Measurements from ENCODE around the gene WIF1.

WIF1 gene

GRCh38 chr12:65122703-65123102 lies 1.6 kb upstream of the WIF1 start:
- no peak for DNase-seq (ENCODE audit: low read depth)

- no peak for DNase-seq (ENCODE audit: low read depth)
Measured at GRCh38 chr12:65121956-65122469, 908 bp upstream of the WIF1 start.

- DNase-seq (ENCODE audit: low read depth), result no peak
Measured at GRCh38 chr12:65119063-65119462, 2.0 kb downstream of the WIF1 start.

- no peak for DNase-seq (ENCODE audit: low read depth)
Measured at GRCh38 chr12:65113621-65114035, 7.5 kb downstream of the WIF1 start.

GRCh38 chr12:65106948-65107347 lies 14.2 kb downstream of the WIF1 start:
- no peak for DNase-seq (ENCODE audit: low read depth)

GRCh38 chr12:65100140-65100539 lies 21.0 kb downstream of the WIF1 start:
- no peak for DNase-seq (ENCODE audit: low read depth)

- DNase-seq (ENCODE audit: low read depth), result no peak
Measured at GRCh38 chr12:65099182-65099581, 21.9 kb downstream of the WIF1 start.

- DNase-seq (ENCODE audit: low read depth), result no peak
Measured at GRCh38 chr12:65098364-65098763, 22.7 kb downstream of the WIF1 start.

- no peak for DNase-seq (ENCODE audit: low read depth)
Measured at GRCh38 chr12:65094722-65095121, 26.4 kb downstream of the WIF1 start.

GRCh38 chr12:65093606-65094005 lies 27.5 kb downstream of the WIF1 start:
- no peak for DNase-seq (ENCODE audit: low read depth)

GRCh38 chr12:65090461-65090860 lies 30.6 kb downstream of the WIF1 start:
- DNase-seq (ENCODE audit: low read depth), result no peak

GRCh38 chr12:65086236-65086635 lies 34.9 kb downstream of the WIF1 start:
- no peak for DNase-seq (ENCODE audit: low read depth)

- no peak for DNase-seq (ENCODE audit: low read depth)
Measured at GRCh38 chr12:65084579-65084978, 36.5 kb downstream of the WIF1 start.

GRCh38 chr12:65083581-65083980 lies 37.5 kb downstream of the WIF1 start:
- DNase-seq (ENCODE audit: low read depth), result no peak

GRCh38 chr12:65082406-65082805 lies 38.7 kb downstream of the WIF1 start:
- no peak for DNase-seq (ENCODE audit: low read depth)

- no peak for DNase-seq (ENCODE audit: low read depth)
Measured at GRCh38 chr12:65081496-65081895, 39.6 kb downstream of the WIF1 start.

GRCh38 chr12:65074932-65075331 lies 46.2 kb downstream of the WIF1 start:
- no peak for DNase-seq (ENCODE audit: low read depth)

- no peak for DNase-seq (ENCODE audit: low read depth)
Measured at GRCh38 chr12:65069336-65069735, 51.8 kb downstream of the WIF1 start.

- no peak for DNase-seq (ENCODE audit: low read depth)
Measured at GRCh38 chr12:65067383-65067782, 53.7 kb downstream of the WIF1 start.

- no peak for DNase-seq (ENCODE audit: low read depth)
Measured at GRCh38 chr12:65055859-65056258, 65.2 kb downstream of the WIF1 start.

- no peak for DNase-seq (ENCODE audit: low read depth)
Measured at GRCh38 chr12:65051218-65051617, 69.9 kb downstream of the WIF1 start.

GRCh38 chr12:65045269-65045668 lies 75.8 kb downstream of the WIF1 start:
- no peak for DNase-seq (ENCODE audit: low read depth)

GRCh38 chr12:65039301-65039700 lies 81.8 kb downstream of the WIF1 start:
- no peak for DNase-seq (ENCODE audit: low read depth)

GRCh38 chr12:65025136-65025535 lies 96.0 kb downstream of the WIF1 start:
- DNase-seq (ENCODE audit: low read depth), result no peak

GRCh38 chr12:65023485-65023884 lies 97.6 kb downstream of the WIF1 start:
- no peak for DNase-seq (ENCODE audit: low read depth)
